ENCODE data around the gene MZT2A.
"Not testable (repeated sequence)": the region's sequence is repeated elsewhere in the genome, so short reads cannot be mapped to it uniquely, and the experiment has no call there.

The MZT2A gene

DNA sequence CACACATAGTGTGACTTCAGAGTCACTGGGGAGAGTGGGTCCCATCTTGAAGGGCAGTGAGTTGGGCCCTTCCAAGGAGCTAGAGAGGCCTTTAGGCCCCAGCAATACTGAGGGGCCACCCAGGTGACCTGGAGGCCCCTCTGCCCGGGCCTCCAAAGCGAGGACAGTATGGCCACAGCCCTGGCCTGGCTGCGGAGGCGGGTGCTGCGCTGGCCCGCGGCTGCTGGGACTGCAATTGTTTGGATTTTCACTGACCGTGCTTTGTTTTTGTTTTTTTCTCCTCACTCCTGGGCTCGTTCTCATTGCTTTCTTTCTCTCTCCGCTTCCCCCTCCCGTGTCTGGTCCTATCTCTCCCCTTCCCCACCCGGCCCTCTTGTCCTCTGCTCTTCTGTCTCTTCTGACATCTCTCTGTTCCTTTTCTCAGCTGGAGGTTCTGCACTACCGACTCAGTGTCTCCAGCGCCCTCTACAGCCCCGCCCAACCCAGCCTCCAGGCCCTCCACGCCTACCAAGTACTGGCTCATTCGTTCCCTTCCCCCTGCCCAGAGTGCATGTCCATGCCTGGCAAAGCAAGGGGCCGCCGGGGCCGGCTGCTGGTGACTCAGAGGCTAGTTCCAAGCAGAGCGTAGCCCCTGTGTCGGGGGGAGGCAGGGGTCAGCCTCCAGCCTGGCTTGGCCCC is 19.2 kb upstream of the MZT2A start:
- H4K20me1 ChIP-seq (ENCODE audit: low read depth, low read length); H3K27me3 ChIP-seq (ENCODE audit: low read length); H3K79me2 ChIP-seq (ENCODE audit: insufficient read depth, low read length); H3K4me2 ChIP-seq (ENCODE audit: low read depth, low read length, poor library complexity, severe bottlenecking); H3K9me3 ChIP-seq (ENCODE audit: insufficient read depth, low read length); H2AFZ ChIP-seq (ENCODE audit: low read depth, low read length, severe bottlenecking); H3K9ac ChIP-seq (ENCODE audit: low read length); H3K4me3 ChIP-seq (ENCODE audit: insufficient read depth, low read length, poor library complexity, severe bottlenecking); H3K36me3 ChIP-seq (ENCODE audit: low read length); H3K27ac ChIP-seq (ENCODE audit: low read depth, low read length); H3K9me2 ChIP-seq (replicated peaks; ENCODE audit: insufficient read depth, low read length); H3F3A ChIP-seq (ENCODE audit: insufficient read depth): not testable (repeated sequence)

DNA sequence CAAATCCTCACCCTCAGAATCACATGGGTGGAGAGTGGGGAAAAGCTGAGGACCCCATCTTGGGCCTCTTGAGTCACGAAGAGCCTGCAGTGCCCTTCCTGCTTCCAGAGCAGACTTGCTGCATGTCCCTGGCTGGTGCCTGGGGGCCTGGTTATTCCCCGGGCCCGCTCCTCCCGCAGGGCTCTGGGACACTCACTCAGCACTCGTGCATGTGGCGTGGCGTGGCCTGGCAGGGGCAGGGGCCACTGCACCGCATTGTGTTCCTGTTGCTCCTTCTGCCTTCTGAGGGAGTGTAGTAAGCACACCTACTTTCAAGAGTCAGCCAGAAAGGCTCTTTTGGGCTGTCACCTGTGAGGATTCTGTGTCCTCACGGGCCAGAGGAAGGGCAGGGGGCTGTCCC is 17.4 kb upstream of the MZT2A start:
- no peaks in the 10 kb centered on the region for H3F3A ChIP-seq (ENCODE audit: insufficient read depth)
- H3K4me3 ChIP-seq (ENCODE audit: insufficient read depth, low read length, poor library complexity, severe bottlenecking), result no peak overlapping the region
- no peaks in the 10 kb centered on the region for H4K20me1 ChIP-seq (ENCODE audit: low read depth, low read length)
- H3K9me3 ChIP-seq (ENCODE audit: insufficient read depth, low read length), result no peaks in the 10 kb centered on the region
- H3K79me2 ChIP-seq (ENCODE audit: insufficient read depth, low read length), result no peaks in the 10 kb centered on the region
- no peak overlapping the region for H3K9ac ChIP-seq (ENCODE audit: low read length)
- no peak overlapping the region for H3K4me2 ChIP-seq (ENCODE audit: low read depth, low read length, poor library complexity, severe bottlenecking)
- H3K27ac ChIP-seq (ENCODE audit: low read depth, low read length), result no peak overlapping the region
- no peak overlapping the region for H2AFZ ChIP-seq (ENCODE audit: low read depth, low read length, severe bottlenecking)
- TF ChIP-seq EZH2phosphoT487 (conservative IDR thresholded peaks at IDR 0.05; ENCODE audit: low read length), result no peak
- no peaks in the 10 kb centered on the region for H3K36me3 ChIP-seq (ENCODE audit: low read length)
- no peaks in the 10 kb centered on the region for H3K27me3 ChIP-seq (ENCODE audit: low read length)
- H3K9me2 ChIP-seq (replicated peaks; ENCODE audit: insufficient read depth, low read length), result no peaks in the 10 kb centered on the region

DNA sequence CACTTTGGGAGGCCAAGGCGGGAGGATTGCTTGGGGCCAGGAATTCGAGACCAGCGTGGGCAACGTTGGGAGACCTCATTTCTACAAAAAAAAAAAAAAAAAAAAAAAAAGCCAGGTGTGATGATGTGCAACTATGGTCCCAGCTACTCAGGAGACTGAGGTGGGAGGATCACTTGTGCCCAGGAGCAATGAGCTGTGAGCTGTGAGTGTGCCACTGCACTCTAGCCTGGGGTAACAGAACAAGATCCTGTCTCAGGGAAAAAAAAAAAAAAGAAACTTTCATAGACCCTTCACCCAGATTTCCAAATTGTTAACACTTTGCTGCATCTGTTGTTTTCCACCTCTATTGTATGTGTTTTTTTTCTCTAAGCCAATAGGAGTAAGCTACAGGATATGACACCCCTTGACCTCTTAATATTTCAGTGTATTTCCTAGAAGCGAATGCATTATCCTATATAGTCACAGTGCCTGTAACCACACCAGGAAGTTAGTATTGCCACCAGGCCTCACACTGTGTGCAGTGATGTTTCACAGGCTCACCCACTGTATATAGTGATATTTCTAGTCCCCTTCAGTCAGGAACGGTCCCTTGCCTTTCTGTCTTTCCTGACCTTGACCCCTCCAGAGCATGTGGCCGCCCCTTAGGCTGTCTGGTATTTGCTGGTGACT is 12.0 kb upstream of the MZT2A start:
- not testable (repeated sequence) for H2AFZ ChIP-seq (ENCODE audit: low read depth, low read length, severe bottlenecking); H3K4me2 ChIP-seq (ENCODE audit: low read depth, low read length, poor library complexity, severe bottlenecking); H3K79me2 ChIP-seq (ENCODE audit: insufficient read depth, low read length); H3F3A ChIP-seq (ENCODE audit: insufficient read depth); H3K4me3 ChIP-seq (ENCODE audit: insufficient read depth, low read length, poor library complexity, severe bottlenecking); H3K27ac ChIP-seq (ENCODE audit: low read depth, low read length); H3K27me3 ChIP-seq (ENCODE audit: low read length); H4K20me1 ChIP-seq (ENCODE audit: low read depth, low read length); H3K9ac ChIP-seq (ENCODE audit: low read length); H3K9me2 ChIP-seq (replicated peaks; ENCODE audit: insufficient read depth, low read length); H3K9me3 ChIP-seq (ENCODE audit: insufficient read depth, low read length); H3K36me3 ChIP-seq (ENCODE audit: low read length)

DNA sequence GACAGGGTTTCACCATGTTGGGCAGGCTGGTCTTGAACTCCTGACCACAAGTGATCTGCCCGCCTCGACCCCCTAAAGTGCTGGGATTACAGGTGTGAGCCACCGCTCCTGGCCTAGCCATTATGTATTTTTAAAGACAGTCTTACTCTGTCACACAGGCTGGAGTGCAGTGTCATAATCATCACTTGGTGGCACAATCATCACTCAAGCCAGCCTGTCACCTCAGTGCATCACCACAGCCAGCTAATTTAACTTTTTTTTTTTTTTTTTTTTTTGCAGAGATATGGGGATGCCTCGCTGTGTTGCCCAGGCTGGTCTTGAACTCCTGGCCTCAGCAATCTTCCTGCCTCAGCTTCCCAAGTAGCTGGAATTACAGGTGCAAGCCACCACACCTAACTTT is 11.4 kb upstream of the MZT2A start:
- not testable (repeated sequence) for H4K20me1 ChIP-seq (ENCODE audit: low read depth, low read length); H2AFZ ChIP-seq (ENCODE audit: low read depth, low read length, severe bottlenecking); H3K9ac ChIP-seq (ENCODE audit: low read length); H3K4me2 ChIP-seq (ENCODE audit: low read depth, low read length, poor library complexity, severe bottlenecking); H3K4me3 ChIP-seq (ENCODE audit: insufficient read depth, low read length, poor library complexity, severe bottlenecking); H3K27me3 ChIP-seq (ENCODE audit: low read length); H3F3A ChIP-seq (ENCODE audit: insufficient read depth); H3K9me3 ChIP-seq (ENCODE audit: insufficient read depth, low read length); H3K9me2 ChIP-seq (replicated peaks; ENCODE audit: insufficient read depth, low read length); H3K36me3 ChIP-seq (ENCODE audit: low read length); H3K27ac ChIP-seq (ENCODE audit: low read depth, low read length)
- peaks cover 11% of the 10 kb centered on the region; the same call in 1 of the 2 replicates for H3K79me2 ChIP-seq (ENCODE audit: insufficient read depth, low read length)

DNA sequence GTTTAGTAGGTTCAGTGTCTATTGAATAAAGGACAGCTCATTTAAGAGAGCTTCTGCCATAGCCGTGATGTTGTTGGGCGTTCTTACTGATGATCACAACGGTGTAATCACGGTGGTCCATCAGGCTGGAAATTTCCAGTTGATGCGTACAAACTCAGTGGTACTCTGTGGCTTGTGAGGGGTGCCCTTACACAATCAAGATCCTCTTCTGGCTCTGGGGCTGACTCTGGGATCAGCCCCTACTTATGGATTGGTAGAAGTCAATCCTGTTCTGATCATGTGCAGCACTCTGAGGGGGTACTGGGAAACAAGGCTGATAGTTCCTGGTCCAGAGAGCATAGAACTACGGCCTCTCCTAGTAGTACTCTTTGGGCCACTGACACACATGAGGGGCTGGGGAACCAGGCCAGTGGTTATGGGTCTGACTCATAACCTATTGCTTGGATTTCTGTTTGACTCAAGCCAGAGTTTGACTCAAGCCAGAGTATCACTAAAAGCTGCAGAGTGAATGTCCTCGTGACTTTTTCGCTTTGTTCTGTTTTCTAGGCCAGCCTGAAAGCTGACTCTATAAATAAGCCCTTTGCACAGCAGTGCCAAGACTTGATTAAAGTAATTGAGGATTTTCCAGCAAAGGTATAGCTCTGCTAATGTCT is 6.2 kb upstream of the MZT2A start:
- not testable (repeated sequence) for H3F3A ChIP-seq (ENCODE audit: insufficient read depth); H3K9ac ChIP-seq (ENCODE audit: low read length); H4K20me1 ChIP-seq (ENCODE audit: low read depth, low read length); H3K4me2 ChIP-seq (ENCODE audit: low read depth, low read length, poor library complexity, severe bottlenecking); H3K9me3 ChIP-seq (ENCODE audit: insufficient read depth, low read length); H3K9me2 ChIP-seq (replicated peaks; ENCODE audit: insufficient read depth, low read length); H2AFZ ChIP-seq (ENCODE audit: low read depth, low read length, severe bottlenecking); H3K4me3 ChIP-seq (ENCODE audit: insufficient read depth, low read length, poor library complexity, severe bottlenecking); H3K36me3 ChIP-seq (ENCODE audit: low read length); H3K27ac ChIP-seq (ENCODE audit: low read depth, low read length); H3K27me3 ChIP-seq (ENCODE audit: low read length)
- peaks cover 60% of the 10 kb centered on the region for H3K79me2 ChIP-seq (ENCODE audit: insufficient read depth, low read length)

DNA sequence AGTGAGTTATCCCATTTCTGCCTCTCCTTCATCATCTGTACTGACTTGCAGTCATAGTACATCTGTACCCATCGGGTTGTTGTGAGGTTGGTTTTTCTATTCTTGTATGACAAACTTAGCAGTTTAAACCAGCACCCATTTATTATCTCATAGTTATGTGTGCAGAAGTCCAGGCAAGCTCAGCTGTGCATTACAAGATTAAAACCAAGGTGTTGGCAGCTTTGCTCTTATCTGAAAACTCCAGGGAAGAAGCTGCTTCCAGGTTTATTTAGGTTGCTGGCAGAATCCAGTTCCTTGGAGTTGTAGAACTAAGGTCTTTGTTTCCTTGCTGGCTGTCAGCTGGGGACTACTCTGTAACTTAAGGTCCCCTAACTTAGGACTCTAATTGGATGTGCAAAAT is 3.3 kb upstream of the MZT2A start:
- peak overlapping the region; percentile 4 for H3K4me2 ChIP-seq (ENCODE audit: low read depth, low read length, poor library complexity, severe bottlenecking)
- H3K27ac ChIP-seq (ENCODE audit: low read depth, low read length); H3K4me3 ChIP-seq (ENCODE audit: insufficient read depth, low read length, poor library complexity, severe bottlenecking); H2AFZ ChIP-seq (ENCODE audit: low read depth, low read length, severe bottlenecking); H3F3A ChIP-seq (ENCODE audit: insufficient read depth); H3K9me3 ChIP-seq (ENCODE audit: insufficient read depth, low read length); H4K20me1 ChIP-seq (ENCODE audit: low read depth, low read length); H3K9me2 ChIP-seq (replicated peaks; ENCODE audit: insufficient read depth, low read length); H3K27me3 ChIP-seq (ENCODE audit: low read length); H3K36me3 ChIP-seq (ENCODE audit: low read length): not testable (repeated sequence)
- peak overlapping the region; percentile 99; the same call in 1 of the 2 replicates for H3K9ac ChIP-seq (ENCODE audit: low read length)
- peaks cover 80% of the 10 kb centered on the region for H3K79me2 ChIP-seq (ENCODE audit: insufficient read depth, low read length)

Measured in SU-DHL-6 (cell line).